HepG2 (cell line): Measurements from ENCODE around the gene IL5RA. TPM values are rescaled to one million over a fixed set of nuclear protein-coding genes. Genes with fewer than 3 reads are reported as not detected.

Experiments used
- ATAC-seq: fragments of 200-7000 bp; cut with Tn5 transposase; 3 replicates; pipeline ENCODE4 v1.9.1; 2020; ENCODE audit warnings: mild to moderate bottlenecking, moderate library complexity
- BruUV-seq: library from RNA; stranded (reverse); fragments of 400-500 nt; replicated peaks from 2 replicates; lab custom pipeline; 2021; lab: Mats Ljungman, UMichigan
- CTCF ChIA-PET: fragments of 300-600 bp; formaldehyde crosslinking; extraction: SDS; loops from one replicate; lab custom pipeline; 2021; ENCODE audit warnings: low total read pairs, inconsistent platforms, low intra/inter-chr PET ratio; lab: Yijun Ruan, JAX
- POLR2A ChIA-PET: fragments of 350-600 bp; sonication (Branson Sonifier 250); formaldehyde crosslinking; loops from one replicate; lab custom pipeline; 2020; ENCODE audit warnings: antibody characterized with exemption, inconsistent platforms; lab: Yijun Ruan, JAX
- DNase-seq: peaks from one replicate; pipeline ENCODE4 v3.0.0-alpha.2; 2015; ENCODE audit warnings: low spot score
- FAIRE-seq: peaks from 3 replicates; lab custom pipeline; 2011; peaks lifted over from hg19 to GRCh38; lab: Jason Lieb, UNC
- H2AFZ ChIP-seq: one replicate; pipeline ENCODE4 v1.6.1; 2011; ENCODE audit warnings: low read length, inconsistent platforms
- H3K27ac ChIP-seq: fragments of 300-600 bp; 3 replicates; pipeline ENCODE4 v1.8.0; 2011; ENCODE audit warnings: mixed run types, mild to moderate bottlenecking, mixed read lengths, low read length, inconsistent platforms; ENCODE audit not compliant: insufficient read depth; ENCODE audit errors: extremely low read length
- H3K27me3 ChIP-seq, 2 experiments: fragments of 200-600 bp in 1 of 2; 2 replicates in 1 of 2; 3 replicates in 1 of 2; pipeline versions ENCODE4 v1.6.0 to v1.8.0; 2011; ENCODE audit warnings: low read length in 2 of 2, mild to moderate bottlenecking in 2 of 2, moderate library complexity in 2 of 2, inconsistent platforms in 1 of 2; ENCODE audit not compliant: insufficient read depth in 2 of 2, control insufficient read depth in 1 of 2
- H3K36me3 ChIP-seq, 2 experiments: fragments of 200-600 bp in 1 of 2; replicated peaks in 1 of 2; 2 replicates in 1 of 2; 3 replicates in 1 of 2; pipeline versions ENCODE4 v1.5.1 to v1.8.0; 2011; ENCODE audit warnings: low read length in 2 of 2, inconsistent platforms in 1 of 2; ENCODE audit not compliant: insufficient read depth in 2 of 2, control insufficient read depth in 1 of 2
- H3K4me1 ChIP-seq: 2 replicates; pipeline ENCODE4 v1.5.1; 2012; ENCODE audit warnings: low read length, inconsistent platforms; ENCODE audit not compliant: insufficient read depth
- H3K4me2 ChIP-seq: 2 replicates; pipeline ENCODE4 v1.6.0; 2011; ENCODE audit warnings: low read depth, low read length, inconsistent platforms
- H3K4me3 ChIP-seq, 3 experiments: fragments of 200-600 bp in 1 of 3; sonication (generic), shearing (Covaris generic) in 1 of 3; replicated peaks in 1 of 3; 2 replicates each; pipeline ENCODE4 v1.5.1; 2011 to 2016; ENCODE audit warnings: low read length in 3 of 3, inconsistent platforms in 2 of 3, low read depth in 2 of 3, mild to moderate bottlenecking in 2 of 3, control low read depth in 1 of 3, mixed read lengths in 1 of 3; ENCODE audit not compliant: insufficient read depth in 1 of 3
- H3K79me2 ChIP-seq: one replicate; pipeline ENCODE4 v1.6.1; 2011; ENCODE audit warnings: low read length, inconsistent platforms; ENCODE audit not compliant: insufficient read depth
- H3K9ac ChIP-seq: 2 replicates; pipeline ENCODE4 v1.6.0; 2011; ENCODE audit warnings: mild to moderate bottlenecking, low read depth, low read length, inconsistent platforms; ENCODE audit not compliant: insufficient read depth
- H3K9me3 ChIP-seq: 2 replicates; pipeline ENCODE4 v1.5.1; 2012; ENCODE audit warnings: mild to moderate bottlenecking, low read length
- H4K20me1 ChIP-seq: 2 replicates; pipeline ENCODE4 v1.6.0; 2011; ENCODE audit warnings: inconsistent platforms, mild to moderate bottlenecking, low read length, moderate library complexity; ENCODE audit not compliant: insufficient read depth
- AFF4 ChIP-seq: sonication (generic); formaldehyde crosslinking; IDR thresholded peaks from 2 replicates; pipeline ENCODE4 v1.4.0; 2020; ENCODE audit warnings: missing genetic modification reagents
- AHDC1 ChIP-seq: sonication (generic); formaldehyde crosslinking; IDR thresholded peaks from 2 replicates; pipeline ENCODE4 v1.5.1; 2020; ENCODE audit warnings: mild to moderate bottlenecking, missing genetic modification reagents, borderline replicate concordance
- CC2D1A ChIP-seq: sonication (generic); formaldehyde crosslinking; IDR thresholded peaks from 2 replicates; pipeline ENCODE4 v1.8.1; 2023; ENCODE audit warnings: mild to moderate bottlenecking, missing genetic modification reagents
- CEBPB ChIP-seq: IDR thresholded peaks from 2 replicates; pipeline ENCODE4 v1.6.1; 2011; ENCODE audit warnings: low read depth, low read length, improper control_type of control experiment, borderline replicate concordance
- HMG20B ChIP-seq: conservative IDR thresholded peaks from 2 replicates; pipeline ENCODE4 v1.6.1; 2016; ENCODE audit warnings: missing genetic modification reagents, missing compliant biosample characterization
- HNRNPLL ChIP-seq: fragments of 200-400 bp; formaldehyde crosslinking; IDR thresholded peaks from 2 replicates; pipeline ENCODE4 v1.6.1; 2017; ENCODE audit warnings: mild to moderate bottlenecking, low read depth, low read length; ENCODE audit not compliant: poor library complexity, severe bottlenecking
- KLF11 ChIP-seq: IDR thresholded peaks from 2 replicates; pipeline ENCODE4 v1.6.1; 2016; ENCODE audit warnings: missing compliant biosample characterization
- MTA3 ChIP-seq: sonication (generic); formaldehyde crosslinking; IDR thresholded peaks from 2 replicates; pipeline ENCODE4 v1.4.0; 2020; ENCODE audit warnings: missing genetic modification reagents
- ZNF276 ChIP-seq: sonication (generic); formaldehyde crosslinking; IDR thresholded peaks from 2 replicates; pipeline ENCODE4 v1.4.0; 2020; ENCODE audit warnings: mild to moderate bottlenecking, low read depth, missing genetic modification reagents
- WGBS: methylation state at CpG from one replicate; pipeline ENCODE4 v1.1.6; 2017; ENCODE audit warnings: low lambda C conversion rate; 5-methylcytosine and 5-hydroxymethylcytosine counted together
- in situ Hi-C: cut with HindIII; loops from 2 replicates; pipeline ENCODE4 v1.10.0; 2017; ENCODE audit warnings: low pct_unique_long_range_greater_than_20kb; ENCODE audit not compliant: extremely low pct_ligation_motif_present
- intact Hi-C: fragments of 100-400 bp; cut with micrococcal nuclease; formaldehyde crosslinking; loops from one replicate; pipeline ENCODE4 v1.10.0; 2022; ENCODE audit not compliant: unreplicated experiment
- polyA plus RNA-seq, 8 experiments: library from polyadenylated mRNA; depleted of rRNA in 3 of 8; stranded (reverse) in 7 of 8; unstranded in 1 of 8; fragments of >200 nt; fragmentation: Illumina TruSeq in 4 of 8; extraction: Trizol in 4 of 8; gene quantifications; 2 replicates each; pipeline versions ENCODE4 v1.2.1 to v1.2.3, GENCODE V29; 2011 to 2016; ENCODE audit warnings: low read depth in 4 of 8, missing spikeins in 1 of 8, mixed read lengths in 1 of 8; ENCODE audit not compliant: insufficient read depth in 1 of 8
- total RNA-seq, 5 experiments: library from RNA; depleted of rRNA; stranded (reverse); fragments of >200 nt; fragmentation: Illumina TruSeq; extraction: Trizol; gene quantifications; 2 replicates each; pipeline ENCODE4 v1.2.3, GENCODE V29; 2016; ENCODE audit warnings: low read depth in 1 of 5

IL5RA gene
- total and polyA plus RNA-seq, 2 of the 13 experiments (the other 11 are each of a cell fraction or from before 2014, with no cell fraction given), result not detected

GRCh38 chr3:3064297-3064696, 45.9 kb downstream of the IL5RA start:
- Histone ChIP-seq H2AFZ (no peak overlapping the region), H3K27ac (no peak overlapping the region), H3K4me3 (no peak overlapping the region), H4K20me1 (no peaks in the 10 kb centered on the region), H3K9ac (no peak overlapping the region), H3K27me3 (peaks cover 0 to 21% of the 10 kb centered on the region in 2 experiments; a peak in 2 of 5 replicates), H3K4me2 (no peak overlapping the region), H3K36me3 (no peaks in the 10 kb centered on the region), H3K9me3 (no peaks in the 10 kb centered on the region), H3K4me1 (no peaks in the 10 kb centered on the region), H3K79me2 (no peaks in the 10 kb centered on the region)
- intact Hi-C loops, result no loop called here
- DNase-seq (no peak), ATAC-seq (no peak), FAIRE-seq (no peak)
- POLR2A ChIA-PET, result no interaction called here
- 0 out of 2 replicates have a peak, but pooled peaks have one; percentile 13 for TF ChIP-seq CEBPB
- TF ChIP-seq KLF11 (CRISPR knock-in tag), result no peak
- no peak for TF ChIP-seq MTA3 (CRISPR knock-in tag)
- no peak for TF ChIP-seq HMG20B (CRISPR knock-in tag)
- no peak for TF ChIP-seq ZNF276 (CRISPR knock-in tag)
- no peak for TF ChIP-seq HNRNPLL
- TF ChIP-seq AFF4, result no peak
- no peak for TF ChIP-seq CC2D1A
- no peak for TF ChIP-seq AHDC1
- 15% methylated on average over 4 of the region's 4 CpGs for WGBS
- CTCF ChIA-PET, result no interaction called here
- BruUV-seq, result no TSS peak
- in situ Hi-C loops, result no loop called here
